ENCODE results near the gene KIAA1328. TPM values are rescaled to one million over a fixed set of nuclear protein-coding genes. Genes with fewer than 3 reads are reported as not detected.

The KIAA1328 gene
- polyA plus RNA-seq, 1 donor from 2014 or later, result 8.5 TPM

DNA sequence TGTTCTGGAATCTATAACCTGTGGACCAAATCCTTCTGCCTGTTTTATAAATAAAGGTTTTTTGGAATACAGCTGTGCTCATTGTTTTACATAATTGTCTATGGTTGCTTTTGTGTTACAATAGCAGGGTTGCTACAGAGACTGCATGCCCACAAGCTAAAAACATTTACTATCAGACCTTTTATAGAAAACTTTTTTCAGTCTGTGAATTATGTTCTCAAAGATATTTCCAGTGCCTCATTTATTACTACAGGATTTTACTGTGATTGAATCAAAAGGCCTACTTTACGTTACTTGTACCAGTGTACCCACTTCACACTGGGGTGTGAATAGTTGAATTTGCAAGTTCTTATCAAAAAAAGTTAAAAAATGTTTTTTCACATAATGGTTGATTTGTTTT lies 7.0 kb downstream of the KIAA1328 start:
- Histone ChIP-seq H3K9me3 (ENCODE audit: low read length) (peaks cover 4% of the 10 kb centered on the region), H3K9me2 (ENCODE audit: insufficient read depth, low read length) (no peaks in the 10 kb centered on the region), H3K27ac (ENCODE audit: low read length) (no peak overlapping the region), H3K36me3 (ENCODE audit: insufficient read depth, low read length) (no peaks in the 10 kb centered on the region), H3K79me2 (replicated peaks; ENCODE audit: insufficient read depth, low read length) (no peaks in the 10 kb centered on the region), H3K9ac (ENCODE audit: low read length) (no peak overlapping the region), H3K4me3 (ENCODE audit: low read length) (no peak overlapping the region), H3K27me3 (ENCODE audit: insufficient read depth, low read depth, low read length) (no peaks in the 10 kb centered on the region), H4K20me1 (ENCODE audit: insufficient read depth) (no peaks in the 10 kb centered on the region), H2AFZ (ENCODE audit: low read depth, low read length) (no peak overlapping the region), H3K4me2 (ENCODE audit: low read length) (no peak overlapping the region), H3F3A (ENCODE audit: insufficient read depth, low read length, poor library complexity, severe bottlenecking) (no peaks in the 10 kb centered on the region)
- no peak for TF ChIP-seq POLR2AphosphoS5 (IDR thresholded peaks at IDR 0.05)
- TF ChIP-seq EP300 (conservative IDR thresholded peaks at IDR 0.05; ENCODE audit: poor library complexity, severe bottlenecking), result no peak
- no peak for TF ChIP-seq TAF1 (IDR thresholded peaks at IDR 0.05; ENCODE audit: low read depth)

DNA sequence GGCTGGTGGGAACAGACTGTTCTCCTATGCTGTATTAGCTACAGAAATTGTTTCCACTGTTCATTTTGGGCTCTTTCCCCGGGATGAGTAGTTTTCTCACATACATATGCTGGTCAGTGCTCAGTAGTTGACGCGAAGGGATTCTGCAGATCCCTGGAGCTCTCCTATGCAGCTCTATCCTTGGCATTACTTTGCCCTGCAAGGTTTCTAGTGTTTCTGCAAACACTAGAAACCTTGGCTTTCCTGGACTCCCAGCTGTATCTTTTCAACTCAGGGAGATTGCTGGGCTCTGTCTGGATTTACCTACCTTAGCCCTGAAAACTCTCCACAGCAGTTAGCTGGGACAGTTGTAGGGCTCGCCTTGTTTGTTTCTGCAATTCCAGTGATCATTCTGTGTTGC lies 10.9 kb downstream of the KIAA1328 start:
- Histone ChIP-seq H3K27ac (ENCODE audit: low read length) (no peak overlapping the region), H2AFZ (ENCODE audit: low read depth, low read length) (no peak overlapping the region), H3K4me2 (ENCODE audit: low read length) (no peak overlapping the region), H3K9ac (ENCODE audit: low read length) (no peak overlapping the region), H3F3A (ENCODE audit: insufficient read depth, low read length, poor library complexity, severe bottlenecking) (no peaks in the 10 kb centered on the region), H3K9me2 (ENCODE audit: insufficient read depth, low read length) (no peaks in the 10 kb centered on the region), H3K4me3 (ENCODE audit: low read length) (no peak overlapping the region), H3K9me3 (ENCODE audit: low read length) (peaks cover 4% of the 10 kb centered on the region), H3K79me2 (replicated peaks; ENCODE audit: insufficient read depth, low read length) (no peaks in the 10 kb centered on the region), H3K36me3 (ENCODE audit: insufficient read depth, low read length) (no peaks in the 10 kb centered on the region), H3K27me3 (ENCODE audit: insufficient read depth, low read depth, low read length) (no peaks in the 10 kb centered on the region), H4K20me1 (ENCODE audit: insufficient read depth) (no peaks in the 10 kb centered on the region)
- TF ChIP-seq POLR2AphosphoS5 (IDR thresholded peaks at IDR 0.05), result no peak
- no peak for TF ChIP-seq EP300 (conservative IDR thresholded peaks at IDR 0.05; ENCODE audit: poor library complexity, severe bottlenecking)

DNA sequence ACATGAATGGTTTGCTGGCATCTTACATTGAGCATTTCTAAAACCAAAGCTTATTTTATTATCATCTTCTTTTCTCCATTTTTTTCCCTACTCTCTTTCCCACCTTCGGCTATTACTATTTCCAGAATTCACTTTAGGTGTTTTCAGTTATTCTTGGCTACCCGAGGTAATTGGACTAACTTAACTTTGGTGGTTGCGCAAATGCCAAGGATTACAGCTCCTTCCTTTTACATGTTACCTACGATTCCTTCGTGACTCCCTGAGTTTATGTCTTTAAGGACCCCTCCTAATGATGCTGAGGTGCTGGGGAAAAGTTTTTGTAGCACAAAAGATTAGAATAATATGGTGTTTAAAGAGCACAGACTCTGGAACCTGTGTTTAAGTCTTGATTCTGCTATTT lies 14.3 kb downstream of the KIAA1328 start:
- TF ChIP-seq EZH2 (IDR thresholded peaks at IDR 0.05; ENCODE audit: borderline replicate concordance, insufficient read depth, low read length, poor library complexity, severe bottlenecking), result no peak
- TF ChIP-seq, protein P1, sequence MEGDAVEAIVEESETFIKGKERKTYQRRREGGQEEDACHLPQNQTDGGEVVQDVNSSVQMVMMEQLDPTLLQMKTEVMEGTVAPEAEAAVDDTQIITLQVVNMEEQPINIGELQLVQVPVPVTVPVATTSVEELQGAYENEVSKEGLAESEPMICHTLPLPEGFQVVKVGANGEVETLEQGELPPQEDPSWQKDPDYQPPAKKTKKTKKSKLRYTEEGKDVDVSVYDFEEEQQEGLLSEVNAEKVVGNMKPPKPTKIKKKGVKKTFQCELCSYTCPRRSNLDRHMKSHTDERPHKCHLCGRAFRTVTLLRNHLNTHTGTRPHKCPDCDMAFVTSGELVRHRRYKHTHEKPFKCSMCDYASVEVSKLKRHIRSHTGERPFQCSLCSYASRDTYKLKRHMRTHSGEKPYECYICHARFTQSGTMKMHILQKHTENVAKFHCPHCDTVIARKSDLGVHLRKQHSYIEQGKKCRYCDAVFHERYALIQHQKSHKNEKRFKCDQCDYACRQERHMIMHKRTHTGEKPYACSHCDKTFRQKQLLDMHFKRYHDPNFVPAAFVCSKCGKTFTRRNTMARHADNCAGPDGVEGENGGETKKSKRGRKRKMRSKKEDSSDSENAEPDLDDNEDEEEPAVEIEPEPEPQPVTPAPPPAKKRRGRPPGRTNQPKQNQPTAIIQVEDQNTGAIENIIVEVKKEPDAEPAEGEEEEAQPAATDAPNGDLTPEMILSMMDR (IDR thresholded peaks at IDR 0.05; ENCODE audit: poor library complexity, severe bottlenecking), result no peak
- TF ChIP-seq REST (IDR thresholded peaks at IDR 0.05; ENCODE audit: borderline replicate concordance), result no peak
- no peak for TF ChIP-seq POLR2AphosphoS5 (IDR thresholded peaks at IDR 0.05)
- Histone ChIP-seq H3K4me3 (ENCODE audit: low read length) (no peak overlapping the region), H3F3A (ENCODE audit: insufficient read depth, low read length, poor library complexity, severe bottlenecking) (no peaks in the 10 kb centered on the region), H3K9ac (ENCODE audit: low read length) (no peak overlapping the region), H4K20me1 (ENCODE audit: insufficient read depth) (no peaks in the 10 kb centered on the region), H2AFZ (ENCODE audit: low read depth, low read length) (no peak overlapping the region), H3K36me3 (ENCODE audit: insufficient read depth, low read length) (no peaks in the 10 kb centered on the region), H3K27me3 (ENCODE audit: insufficient read depth, low read depth, low read length) (no peaks in the 10 kb centered on the region), H3K27ac (ENCODE audit: low read length) (no peak overlapping the region), H3K9me3 (ENCODE audit: low read length) (no peaks in the 10 kb centered on the region), H3K79me2 (replicated peaks; ENCODE audit: insufficient read depth, low read length) (no peaks in the 10 kb centered on the region), H3K4me2 (ENCODE audit: low read length) (no peak overlapping the region), H3K9me2 (ENCODE audit: insufficient read depth, low read length) (no peaks in the 10 kb centered on the region)

All from neural cell (in vitro differentiated cells).